Lower leg skin (tissue), 3 donors: ENCODE measurements around the gene HTATSF1.

ENCODE experiments used
- CTCF ChIP-seq, 3 donors: fragments of 450-650 bp; IDR thresholded peaks; one replicate each; pipeline ENCODE4 v1.5.1; 2016; ENCODE audit warnings: antibody characterized with exemption in 3 of 3, mild to moderate bottlenecking in 3 of 3, moderate library complexity in 2 of 3
- POLR2A ChIP-seq, 2 donors: fragments of 450-650 bp; IDR thresholded peaks; one replicate each; pipeline ENCODE4 v1.6.1; 2016 to 2017; ENCODE audit warnings: antibody characterized with exemption in 2 of 2, mild to moderate bottlenecking in 1 of 2, moderate library complexity in 1 of 2

GRCh38 chrX:136525738-136526606 is 28.6 kb downstream of the HTATSF1 start:
- TF ChIP-seq POLR2A (IDR thresholded peaks at IDR 0.05) (no peak), CTCF (IDR thresholded peaks at IDR 0.05) (no peak)
